ENCODE measurements around the gene LIMK2.

- TF ChIP-seq POLR2AphosphoS5 (IDR thresholded peaks at IDR 0.05): no peak
- TF ChIP-seq CTCF (IDR thresholded peaks at IDR 0.05): no peak
- no peak for TF ChIP-seq POLR2A (IDR thresholded peaks at IDR 0.05)
These were observed 32.9 kb downstream of the LIMK2 start for GRCh38 chr22:31244943-31245451.

Data from prostate gland (tissue), 2 donors.